H9 (cell line): ENCODE measurements around the gene FAM219A. TPM values are rescaled to one million over a fixed set of nuclear protein-coding genes. Genes with fewer than 3 reads are reported as not detected.

Experiments
- DNase-seq: peaks from one replicate; pipeline ENCODE4 v3.0.0-alpha.2; 2017
- H2AFZ ChIP-seq: one replicate; pipeline ENCODE4 v1.6.1; 2013; ENCODE audit warnings: mild to moderate bottlenecking, low read length, control low read depth, moderate library complexity
- H2AK5ac ChIP-seq: 2 replicates; pipeline ENCODE4 v1.6.1; 2013; ENCODE audit warnings: low read length, control low read depth, mixed read lengths; ENCODE audit not compliant: insufficient read length
- H2BK120ac ChIP-seq: one replicate; pipeline ENCODE4 v1.6.1; 2013; ENCODE audit warnings: low read depth, mild to moderate bottlenecking, low read length, control low read depth, inconsistent platforms; ENCODE audit not compliant: poor library complexity, severe bottlenecking
- H2BK12ac ChIP-seq: 2 replicates; pipeline ENCODE4 v1.6.1; 2013; ENCODE audit warnings: low read length, control low read depth, mixed read lengths, low read depth; ENCODE audit not compliant: insufficient read length
- H2BK15ac ChIP-seq: 2 replicates; pipeline ENCODE4 v1.6.1; 2013; ENCODE audit warnings: low read depth, low read length, control low read depth
- H2BK20ac ChIP-seq: one replicate; pipeline ENCODE4 v1.6.1; 2013; ENCODE audit warnings: low read depth, mild to moderate bottlenecking, low read length, control low read depth, inconsistent platforms; ENCODE audit not compliant: poor library complexity, severe bottlenecking
- H2BK5ac ChIP-seq: 2 replicates; pipeline ENCODE4 v1.6.1; 2013; ENCODE audit warnings: low read length, control low read depth, mixed read lengths; ENCODE audit not compliant: insufficient read length
- H3K14ac ChIP-seq: 2 replicates; pipeline ENCODE4 v1.6.1; 2013; ENCODE audit warnings: low read length, control low read depth; ENCODE audit not compliant: insufficient read depth
- H3K18ac ChIP-seq: 2 replicates; pipeline ENCODE4 v1.6.1; 2013; ENCODE audit warnings: low read depth, mild to moderate bottlenecking, mixed read lengths, low read length, control low read depth; ENCODE audit not compliant: insufficient read length
- H3K23ac ChIP-seq: 2 replicates; pipeline ENCODE4 v1.6.1; 2013; ENCODE audit warnings: low read length, control low read depth, mixed read lengths, low read depth; ENCODE audit not compliant: insufficient read length
- H3K23me2 ChIP-seq: 2 replicates; pipeline ENCODE4 v1.6.1; 2013; ENCODE audit warnings: low read depth, mild to moderate bottlenecking, mixed read lengths, low read length, control low read depth; ENCODE audit not compliant: insufficient read length, poor library complexity, severe bottlenecking
- H3K27ac ChIP-seq: 2 replicates; pipeline ENCODE4 v1.5.1; 2013; ENCODE audit warnings: low read length, control low read depth, mixed read lengths, low read depth; ENCODE audit not compliant: insufficient read length
- H3K27me3 ChIP-seq: 2 replicates; pipeline ENCODE4 v1.6.1; 2013; ENCODE audit warnings: low read length, control low read depth, inconsistent platforms; ENCODE audit not compliant: insufficient read depth
- H3K4ac ChIP-seq: 2 replicates; pipeline ENCODE4 v1.6.1; 2013; ENCODE audit warnings: low read depth, mild to moderate bottlenecking, control low read depth, inconsistent platforms, low read length, moderate library complexity
- H3K4me1 ChIP-seq: 2 replicates; pipeline ENCODE4 v1.6.1; 2013; ENCODE audit warnings: low read length, control low read depth, inconsistent platforms; ENCODE audit not compliant: insufficient read depth
- H3K4me2 ChIP-seq: 2 replicates; pipeline ENCODE4 v1.6.1; 2013; ENCODE audit warnings: low read length, control low read depth, mixed read lengths; ENCODE audit not compliant: insufficient read length, insufficient read depth
- H3K56ac ChIP-seq: 2 replicates; pipeline ENCODE4 v1.6.1; 2013; ENCODE audit warnings: low read depth, mild to moderate bottlenecking, mixed read lengths, low read length, control low read depth; ENCODE audit not compliant: insufficient read length
- H3K79me1 ChIP-seq: 2 replicates; pipeline ENCODE4 v1.6.1; 2013; ENCODE audit warnings: low read depth, mild to moderate bottlenecking, moderate library complexity, low read length, control low read depth, inconsistent platforms; ENCODE audit not compliant: insufficient read depth, poor library complexity, severe bottlenecking
- H3K79me2 ChIP-seq: 2 replicates; pipeline ENCODE4 v1.6.1; 2013; ENCODE audit warnings: low read length, control low read depth, inconsistent platforms; ENCODE audit not compliant: insufficient read depth
- H3K9ac ChIP-seq: 2 replicates; pipeline ENCODE4 v1.6.1; 2013; ENCODE audit warnings: low read length, control low read depth, mixed read lengths; ENCODE audit not compliant: insufficient read length; ENCODE audit errors: extremely low read depth
- H3K9me3 ChIP-seq: one replicate; pipeline ENCODE4 v1.6.1; 2013; ENCODE audit warnings: low read depth, low read length, inconsistent platforms; ENCODE audit not compliant: control insufficient read depth
- H3T11ph ChIP-seq: one replicate; pipeline ENCODE4 v1.6.1; 2013; ENCODE audit warnings: mild to moderate bottlenecking, low read length, control low read depth, inconsistent platforms
- H4K20me1 ChIP-seq: one replicate; pipeline ENCODE4 v1.6.1; 2013; ENCODE audit not compliant: control insufficient read depth, insufficient read length, insufficient read depth
- H4K5ac ChIP-seq: 2 replicates; pipeline ENCODE4 v1.6.1; 2013; ENCODE audit warnings: low read depth, mild to moderate bottlenecking, mixed read lengths, low read length, control low read depth; ENCODE audit not compliant: insufficient read length
- H4K8ac ChIP-seq: replicated peaks from 2 replicates; pipeline ENCODE4 v1.6.1; 2013; ENCODE audit warnings: low read length, control low read depth, mixed read lengths, low read depth; ENCODE audit not compliant: insufficient read length
- H4K91ac ChIP-seq: 2 replicates; pipeline ENCODE4 v1.6.1; 2013; ENCODE audit warnings: low read depth, mild to moderate bottlenecking, moderate library complexity, mixed read lengths, low read length, control low read depth; ENCODE audit not compliant: insufficient read length
- H3K27ac Mint-ChIP-seq, 3 experiments: 2 replicates in 2 of 3; 3 replicates in 1 of 3; pipeline ENCODE4 v1.8.0; 2020 to 2021; ENCODE audit warnings: mixed read lengths in 3 of 3, mild to moderate bottlenecking in 1 of 3, moderate library complexity in 1 of 3
- H3K27me3 Mint-ChIP-seq: 2 replicates; pipeline ENCODE4 v1.8.0; 2021; ENCODE audit warnings: low read depth, mild to moderate bottlenecking, moderate library complexity, mixed read lengths
- H3K36me3 Mint-ChIP-seq, 3 experiments: 2 replicates in 2 of 3; 3 replicates in 1 of 3; pipeline ENCODE4 v1.8.0; 2020 to 2021; ENCODE audit warnings: low read depth in 3 of 3, mixed read lengths in 3 of 3; ENCODE audit not compliant: insufficient read depth in 1 of 3
- H3K4me1 Mint-ChIP-seq, 2 experiments: 2 replicates each; pipeline ENCODE4 v1.8.0; 2020; ENCODE audit warnings: mixed read lengths in 2 of 2
- H3K4me3 Mint-ChIP-seq, 2 experiments: 2 replicates in 1 of 2; 3 replicates in 1 of 2; pipeline ENCODE4 v1.8.0; 2020 to 2021; ENCODE audit warnings: mild to moderate bottlenecking in 2 of 2, mixed read lengths in 2 of 2, moderate library complexity in 1 of 2
- H3K9me3 Mint-ChIP-seq, 2 experiments: 2 replicates in 1 of 2; 3 replicates in 1 of 2; pipeline ENCODE4 v1.8.0; 2020; ENCODE audit warnings: mild to moderate bottlenecking in 2 of 2, mixed read lengths in 2 of 2, moderate library complexity in 1 of 2
- WGBS: extraction: QIAGEN DNeasy Blood & Tissue Kit; methylation state at CpG from one replicate; pipeline ENCODE4 v1.1.7; 2013; ENCODE audit warnings: missing lambda C conversion rate, low lambda C conversion rate, mixed read lengths; ENCODE audit not compliant: insufficient read length; ENCODE audit errors: extremely low coverage; 5-methylcytosine and 5-hydroxymethylcytosine counted together
- total RNA-seq: library from RNA; stranded (reverse); gene quantifications from 2 replicates; pipeline ENCODE4 v1.2.1, GENCODE V29; 2021
- TF ChIP-seq, protein P1 (sequence below): fragments of 200-600 bp; sonication (generic); conservative IDR thresholded peaks from 3 replicates; pipeline ENCODE4 v1.8.0; 2021; ENCODE audit warnings: antibody characterized with exemption, mild to moderate bottlenecking

FAM219A gene
- total RNA-seq, 1 experiment from 2014 or later, result 16.7 TPM

DNA sequence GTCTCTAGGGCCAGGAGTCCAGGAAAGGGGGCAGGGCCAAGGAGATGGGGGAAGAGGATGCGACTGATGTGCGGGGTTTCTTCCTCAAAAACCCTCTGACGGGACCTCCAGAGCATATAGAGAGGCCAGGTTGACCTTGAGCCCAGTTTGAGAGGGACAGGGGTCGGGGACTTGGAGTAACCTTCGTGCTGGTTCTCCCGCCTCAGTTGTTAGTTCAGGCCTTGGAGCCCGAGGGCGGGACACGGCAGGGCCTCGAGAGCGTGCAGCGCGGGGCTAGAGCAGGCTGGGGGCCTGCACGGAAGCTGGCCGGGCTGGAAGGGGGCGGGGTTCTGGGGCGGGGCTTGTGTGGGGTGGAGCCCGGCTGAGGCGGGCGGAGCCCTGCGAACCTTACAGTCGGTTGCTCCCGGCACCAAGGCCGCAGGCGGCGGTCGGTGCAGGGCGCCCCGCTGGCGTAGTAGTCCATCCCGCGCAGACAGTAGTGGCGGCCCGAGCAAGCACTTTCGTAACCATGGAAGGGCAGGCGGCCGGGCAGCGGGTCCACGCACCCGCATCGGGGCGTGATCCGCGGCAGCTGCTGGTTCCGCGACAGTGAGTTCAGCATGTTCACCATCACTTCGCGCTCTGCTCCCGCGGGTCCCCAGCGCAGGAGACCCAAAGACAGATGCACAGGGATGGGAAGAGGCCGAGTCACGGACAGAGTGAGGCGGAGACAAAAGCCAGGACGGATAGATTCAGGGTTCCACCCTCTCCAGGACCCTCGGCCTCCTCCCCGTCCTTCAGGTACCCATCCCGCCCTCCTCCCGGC lies 77.7 kb downstream of the FAM219A start:
- peaks cover 60% of the 10 kb centered on the region for H3K27me3 Mint-ChIP-seq
- peak overlapping the region; percentile 16 for H3K9ac ChIP-seq

More for the DNA sequence above, 77.7 kb downstream of the FAM219A start:
- Histone ChIP-seq H3K14ac (peak overlapping the region; percentile 62; the same call in 1 of the 2 replicates), H2BK15ac (no peak overlapping the region), H2BK120ac (no peak overlapping the region), H3K79me1 (no peaks in the 10 kb centered on the region), H2BK5ac (no peak overlapping the region), H2BK20ac (no peak overlapping the region), H3T11ph (no peak overlapping the region), H3K27ac (no peak overlapping the region), H2AK5ac (no peak overlapping the region), H3K56ac (no peak overlapping the region), H4K91ac (no peak overlapping the region), H3K23ac (no peak overlapping the region), H3K18ac (no peak overlapping the region), H3K23me2 (peaks cover 34% of the 10 kb centered on the region), H4K8ac (no peak overlapping the region), H3K4me1 (0 out of 2 replicates have a peak, but pooled peaks cover 3% of the 10 kb centered on the region), H4K20me1 (no peaks in the 10 kb centered on the region), H3K27me3 (peaks cover 2% of the 10 kb centered on the region; the same call in 1 of the 2 replicates), H2AFZ (no peak overlapping the region), H3K4ac (no peak overlapping the region), H3K79me2 (no peaks in the 10 kb centered on the region), H2BK12ac (no peak overlapping the region), H3K4me2 (peak overlapping the region; percentile 59), H3K9me3 (no peaks in the 10 kb centered on the region), H4K5ac (no peak overlapping the region)
- H3K36me3 Mint-ChIP-seq, result no peaks in the 10 kb centered on the region; a peak in 1 of 7 replicates
- no CpG with 5 or more reads among the region's 59 CpGs for WGBS
- TF ChIP-seq, protein P1, sequence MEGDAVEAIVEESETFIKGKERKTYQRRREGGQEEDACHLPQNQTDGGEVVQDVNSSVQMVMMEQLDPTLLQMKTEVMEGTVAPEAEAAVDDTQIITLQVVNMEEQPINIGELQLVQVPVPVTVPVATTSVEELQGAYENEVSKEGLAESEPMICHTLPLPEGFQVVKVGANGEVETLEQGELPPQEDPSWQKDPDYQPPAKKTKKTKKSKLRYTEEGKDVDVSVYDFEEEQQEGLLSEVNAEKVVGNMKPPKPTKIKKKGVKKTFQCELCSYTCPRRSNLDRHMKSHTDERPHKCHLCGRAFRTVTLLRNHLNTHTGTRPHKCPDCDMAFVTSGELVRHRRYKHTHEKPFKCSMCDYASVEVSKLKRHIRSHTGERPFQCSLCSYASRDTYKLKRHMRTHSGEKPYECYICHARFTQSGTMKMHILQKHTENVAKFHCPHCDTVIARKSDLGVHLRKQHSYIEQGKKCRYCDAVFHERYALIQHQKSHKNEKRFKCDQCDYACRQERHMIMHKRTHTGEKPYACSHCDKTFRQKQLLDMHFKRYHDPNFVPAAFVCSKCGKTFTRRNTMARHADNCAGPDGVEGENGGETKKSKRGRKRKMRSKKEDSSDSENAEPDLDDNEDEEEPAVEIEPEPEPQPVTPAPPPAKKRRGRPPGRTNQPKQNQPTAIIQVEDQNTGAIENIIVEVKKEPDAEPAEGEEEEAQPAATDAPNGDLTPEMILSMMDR, result no peak
- peak; percentile 92 for DNase-seq
- no peak overlapping the region for H3K27ac Mint-ChIP-seq
- peak overlapping the region; percentile 83 to 95 for H3K4me3 Mint-ChIP-seq
- no peaks in the 10 kb centered on the region for H3K9me3 Mint-ChIP-seq
- peaks cover 15 to 29% of the 10 kb centered on the region in 2 experiments for H3K4me1 Mint-ChIP-seq
